Fibroblast of lung (primary cell): ENCODE data around the gene UNCX. TPM values are rescaled to one million over a fixed set of nuclear protein-coding genes. Genes with fewer than 3 reads are reported as not detected.

Experiments
- DNase-seq, 2 donors: peaks; one replicate each; pipeline versions ENCODE4 v3.0.0 to v3.0.0-alpha.2; 2010; ENCODE audit warnings: low read depth in 2 of 2
- H2AFZ ChIP-seq: 2 replicates; pipeline ENCODE4 v1.5.1; 2012; ENCODE audit warnings: low read length, control low read depth, inconsistent platforms
- H3K27ac ChIP-seq: 2 replicates; pipeline ENCODE4 v1.5.1; 2011; ENCODE audit warnings: low read length, control low read depth; ENCODE audit not compliant: insufficient read depth
- H3K27me3 ChIP-seq: 2 replicates; pipeline ENCODE4 v1.5.1; 2011; ENCODE audit warnings: mild to moderate bottlenecking, low read length; ENCODE audit not compliant: control insufficient read depth, insufficient read depth
- H3K36me3 ChIP-seq: 2 replicates; pipeline ENCODE4 v1.5.1; 2011; ENCODE audit warnings: low read length; ENCODE audit not compliant: control insufficient read depth, insufficient read depth
- H3K4me1 ChIP-seq: 2 replicates; pipeline ENCODE4 v1.5.1; 2011; ENCODE audit warnings: low read length; ENCODE audit not compliant: control insufficient read depth, insufficient read depth; ENCODE audit errors: extremely low read depth
- H3K4me2 ChIP-seq: 2 replicates; pipeline ENCODE4 v1.5.1; 2011; ENCODE audit warnings: low read length, control low read depth; ENCODE audit not compliant: insufficient read depth; ENCODE audit errors: extremely low read depth
- H3K4me3 ChIP-seq, 4 experiments: fragments of 200-600 bp in 1 of 4; sonication (generic) in 1 of 4; replicated peaks in 1 of 4; 2 replicates each; pipeline ENCODE4 v1.5.1; 2011 to 2016; ENCODE audit warnings: low read length in 4 of 4, low read depth in 3 of 4, mild to moderate bottlenecking in 3 of 4, control low read depth in 2 of 4, inconsistent platforms in 1 of 4, mixed read lengths in 1 of 4; ENCODE audit not compliant: insufficient read depth in 1 of 4; ENCODE audit errors: control extremely low read depth in 1 of 4
- H3K79me2 ChIP-seq: 2 replicates; pipeline ENCODE4 v1.5.1; 2012; ENCODE audit warnings: mild to moderate bottlenecking, low read length, inconsistent platforms; ENCODE audit not compliant: control insufficient read depth, insufficient read depth
- H3K9ac ChIP-seq: 2 replicates; pipeline ENCODE4 v1.5.1; 2011; ENCODE audit warnings: mild to moderate bottlenecking, low read length, control low read depth; ENCODE audit not compliant: insufficient read depth
- H3K9me3 ChIP-seq: 2 replicates; pipeline ENCODE4 v1.5.1; 2012; ENCODE audit warnings: low read depth, low read length; ENCODE audit not compliant: control insufficient read depth, insufficient read depth
- H4K20me1 ChIP-seq: 2 replicates; pipeline ENCODE4 v1.5.1; 2011; ENCODE audit warnings: low read length; ENCODE audit not compliant: control insufficient read depth, insufficient read depth; ENCODE audit errors: extremely low read depth
- EZH2 ChIP-seq: IDR thresholded peaks from 2 replicates; pipeline ENCODE4 v1.5.1; 2012; ENCODE audit warnings: low read length, control low read depth, mild to moderate bottlenecking; ENCODE audit errors: missing control alignments
- polyA plus RNA-seq, 2 donors: library from polyadenylated mRNA; depleted of rRNA in 1 of 2; stranded (reverse) in 1 of 2; unstranded in 1 of 2; fragments of >200 nt; gene quantifications; 2 replicates each; pipeline ENCODE4 v1.2.1, GENCODE V29; 2011 to 2012; ENCODE audit warnings: missing spikeins in 1 of 2
- total RNA-seq: library from RNA; depleted of rRNA; stranded (reverse); fragments of >200 nt; gene quantifications from 2 replicates; pipeline ENCODE4 v1.2.1, GENCODE V29; 2014
- TF ChIP-seq, protein P1 (sequence below), 2 donors: IDR thresholded peaks in 1 of 2; conservative IDR thresholded peaks in 1 of 2; 1 replicate in 1 of 2; 2 replicates in 1 of 2; pipeline ENCODE4 v1.5.1; 2011 to 2012; ENCODE audit warnings: low read length in 2 of 2, control low read depth in 1 of 2, inconsistent platforms in 1 of 2, low read depth in 1 of 2, mild to moderate bottlenecking in 1 of 2

Gene UNCX
- total and polyA plus RNA-seq, 2 donors (not counting 1 experiment from before 2014, with no cell fraction given), result not detected

DNA sequence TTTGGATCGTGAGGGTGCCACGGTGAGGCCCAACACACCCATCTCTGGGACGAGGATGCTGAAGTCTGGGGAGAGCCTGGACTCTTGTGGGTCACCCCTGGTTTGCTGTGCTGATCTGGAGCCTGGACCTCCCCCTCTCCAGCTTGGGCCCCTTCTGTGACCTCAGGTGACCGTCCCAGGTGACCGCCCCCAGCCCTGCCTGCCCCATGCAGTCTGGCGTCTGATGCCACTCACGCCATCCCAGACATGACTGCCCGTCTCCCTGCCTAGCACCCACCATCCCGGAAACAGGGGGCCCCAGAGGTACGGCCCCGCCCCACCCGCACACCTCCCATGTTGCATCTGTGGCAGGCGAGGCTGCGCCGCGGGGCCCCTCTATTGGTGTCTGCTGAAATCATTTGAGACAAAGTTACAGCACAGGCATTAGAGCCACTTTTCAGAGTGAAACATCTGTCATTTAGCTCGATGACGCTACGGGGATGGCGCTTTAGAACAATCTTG lies 21.1 kb downstream of the UNCX start:
- H3K9me3 ChIP-seq, result no peaks in the 10 kb centered on the region
- no peak overlapping the region for H3K27ac ChIP-seq
- no peak overlapping the region for H2AFZ ChIP-seq
- H3K4me3 ChIP-seq, result no peak overlapping the region
- no peak for TF ChIP-seq EZH2
- TF ChIP-seq, protein P1, sequence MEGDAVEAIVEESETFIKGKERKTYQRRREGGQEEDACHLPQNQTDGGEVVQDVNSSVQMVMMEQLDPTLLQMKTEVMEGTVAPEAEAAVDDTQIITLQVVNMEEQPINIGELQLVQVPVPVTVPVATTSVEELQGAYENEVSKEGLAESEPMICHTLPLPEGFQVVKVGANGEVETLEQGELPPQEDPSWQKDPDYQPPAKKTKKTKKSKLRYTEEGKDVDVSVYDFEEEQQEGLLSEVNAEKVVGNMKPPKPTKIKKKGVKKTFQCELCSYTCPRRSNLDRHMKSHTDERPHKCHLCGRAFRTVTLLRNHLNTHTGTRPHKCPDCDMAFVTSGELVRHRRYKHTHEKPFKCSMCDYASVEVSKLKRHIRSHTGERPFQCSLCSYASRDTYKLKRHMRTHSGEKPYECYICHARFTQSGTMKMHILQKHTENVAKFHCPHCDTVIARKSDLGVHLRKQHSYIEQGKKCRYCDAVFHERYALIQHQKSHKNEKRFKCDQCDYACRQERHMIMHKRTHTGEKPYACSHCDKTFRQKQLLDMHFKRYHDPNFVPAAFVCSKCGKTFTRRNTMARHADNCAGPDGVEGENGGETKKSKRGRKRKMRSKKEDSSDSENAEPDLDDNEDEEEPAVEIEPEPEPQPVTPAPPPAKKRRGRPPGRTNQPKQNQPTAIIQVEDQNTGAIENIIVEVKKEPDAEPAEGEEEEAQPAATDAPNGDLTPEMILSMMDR (conservative IDR thresholded peaks at IDR 0.05 in 1 of 2, IDR thresholded peaks at IDR 0.05 in 1 of 2; ENCODE audit: low read depth in 1 of 2, low read length in 2 of 2), result no peak
- DNase-seq, result no peak
- no peak overlapping the region for H3K4me2 ChIP-seq
- no peaks in the 10 kb centered on the region for H4K20me1 ChIP-seq
- no peaks in the 10 kb centered on the region for H3K79me2 ChIP-seq
- no peaks in the 10 kb centered on the region for H3K36me3 ChIP-seq
- H3K27me3 ChIP-seq, result peaks cover 25% of the 10 kb centered on the region
- H3K4me1 ChIP-seq, result no peaks in the 10 kb centered on the region
- no peak overlapping the region for H3K9ac ChIP-seq

DNA sequence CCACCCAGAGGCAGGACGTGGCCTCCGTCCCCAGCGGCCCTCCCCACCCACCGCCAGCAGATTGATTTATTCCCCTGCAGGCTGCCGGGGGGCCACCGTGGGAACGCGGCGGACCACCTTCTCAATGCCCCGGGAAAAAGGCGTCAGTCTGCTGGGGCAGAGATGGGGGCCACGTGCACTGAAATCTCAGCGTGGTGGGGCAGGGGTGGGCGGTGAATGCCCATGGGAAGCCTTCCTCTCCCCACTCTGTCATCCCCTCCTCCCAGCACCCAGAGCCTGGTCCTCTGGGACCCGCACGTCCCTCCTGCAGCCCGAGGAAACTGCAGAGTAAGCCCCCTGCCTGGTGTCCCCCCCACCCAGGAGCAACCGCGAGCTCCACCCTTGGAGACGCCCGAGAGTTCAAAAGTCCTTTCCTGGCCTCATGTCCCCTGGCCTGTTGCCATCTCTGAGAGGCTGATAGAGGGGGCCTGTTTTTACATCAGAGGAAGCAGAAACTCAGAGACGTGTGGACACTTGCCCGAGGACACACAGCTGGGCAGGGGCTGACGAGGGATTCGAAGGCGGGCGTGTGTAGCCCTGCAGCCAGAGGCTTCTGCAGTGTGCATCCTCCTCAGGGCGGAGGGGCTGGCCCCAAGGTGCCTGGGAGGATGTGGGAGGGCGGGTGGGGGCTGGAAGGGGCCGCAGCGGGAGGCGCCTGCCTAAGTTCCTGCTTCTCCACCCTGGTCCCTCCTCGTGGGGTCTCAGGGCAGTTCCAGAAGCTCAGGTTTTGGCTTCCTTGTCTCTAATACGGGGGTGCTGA lies 21.8 kb downstream of the UNCX start:
- H3K36me3 ChIP-seq, result no peaks in the 10 kb centered on the region
- no peaks in the 10 kb centered on the region for H4K20me1 ChIP-seq
- H3K27ac ChIP-seq, result no peak overlapping the region
- no peak overlapping the region for H3K4me2 ChIP-seq
- no peaks in the 10 kb centered on the region for H3K4me1 ChIP-seq
- H3K9ac ChIP-seq, result no peak overlapping the region
- no peak for TF ChIP-seq EZH2
- TF ChIP-seq, protein P1 (conservative IDR thresholded peaks at IDR 0.05 in 1 of 2, IDR thresholded peaks at IDR 0.05 in 1 of 2; ENCODE audit: low read depth in 1 of 2, low read length in 2 of 2), result no peak
- H2AFZ ChIP-seq, result no peak overlapping the region
- no peak overlapping the region for H3K4me3 ChIP-seq
- DNase-seq, result no peak
- no peaks in the 10 kb centered on the region for H3K9me3 ChIP-seq
- H3K27me3 ChIP-seq, result peaks cover 23% of the 10 kb centered on the region
- no peaks in the 10 kb centered on the region for H3K79me2 ChIP-seq

DNA sequence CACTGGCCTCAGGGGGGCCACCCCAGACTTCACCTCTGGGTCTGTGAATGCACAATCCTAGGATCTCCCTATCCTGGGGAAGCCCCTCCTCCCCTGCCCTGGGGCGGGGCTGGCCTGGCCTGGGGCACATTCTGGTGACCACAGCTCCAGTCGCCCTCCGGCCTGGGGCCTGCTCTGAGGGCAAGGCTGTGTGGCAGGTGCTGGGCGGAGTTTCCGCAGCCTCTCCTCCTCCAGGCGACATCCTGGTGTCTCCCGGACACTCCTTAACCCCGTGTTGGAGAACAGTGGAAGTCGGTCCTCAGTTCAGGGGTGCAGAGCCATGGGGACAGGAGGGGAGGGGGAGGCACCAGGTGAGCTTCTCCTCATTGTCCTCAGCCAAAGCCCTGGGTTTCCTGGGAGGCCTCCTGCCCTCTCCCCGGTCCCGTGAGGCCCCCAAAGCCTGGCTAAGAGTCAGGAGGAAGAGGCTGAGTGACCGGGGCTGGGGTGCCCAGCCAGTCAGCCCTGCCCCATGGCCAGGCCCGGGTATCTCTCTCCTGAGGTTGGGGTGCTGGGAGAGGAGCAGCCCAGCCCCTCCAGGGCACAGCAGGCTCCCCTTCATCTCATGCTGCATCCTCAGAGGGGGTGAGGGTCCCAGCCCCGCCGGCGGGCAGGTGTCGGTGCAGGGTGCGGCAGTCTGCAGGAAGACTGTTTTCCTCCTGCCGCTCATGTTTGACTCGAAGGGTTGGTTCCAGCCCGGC lies 22.6 kb downstream of the UNCX start:
- Histone ChIP-seq H3K9ac (no peak overlapping the region), H3K27me3 (peaks cover 20% of the 10 kb centered on the region), H3K4me1 (no peaks in the 10 kb centered on the region), H3K9me3 (no peaks in the 10 kb centered on the region), H3K4me2 (no peak overlapping the region), H3K79me2 (no peaks in the 10 kb centered on the region), H3K4me3 (no peak overlapping the region), H2AFZ (no peak overlapping the region), H4K20me1 (no peaks in the 10 kb centered on the region), H3K36me3 (no peaks in the 10 kb centered on the region), H3K27ac (no peak overlapping the region)
- no peak for DNase-seq
- TF ChIP-seq, protein P1 (conservative IDR thresholded peaks at IDR 0.05 in 1 of 2, IDR thresholded peaks at IDR 0.05 in 1 of 2; ENCODE audit: low read depth in 1 of 2, low read length in 2 of 2), result no peak
- no peak for TF ChIP-seq EZH2
